SKM-1 (cell line): ENCODE results near the gene BMAL1.

ENCODE experiments used
- DNase-seq: peaks from one replicate; lab custom pipeline; 2025; ENCODE audit not compliant: unreplicated experiment; lab: John Stamatoyannopoulos, UW

BMAL1 gene

DNA sequence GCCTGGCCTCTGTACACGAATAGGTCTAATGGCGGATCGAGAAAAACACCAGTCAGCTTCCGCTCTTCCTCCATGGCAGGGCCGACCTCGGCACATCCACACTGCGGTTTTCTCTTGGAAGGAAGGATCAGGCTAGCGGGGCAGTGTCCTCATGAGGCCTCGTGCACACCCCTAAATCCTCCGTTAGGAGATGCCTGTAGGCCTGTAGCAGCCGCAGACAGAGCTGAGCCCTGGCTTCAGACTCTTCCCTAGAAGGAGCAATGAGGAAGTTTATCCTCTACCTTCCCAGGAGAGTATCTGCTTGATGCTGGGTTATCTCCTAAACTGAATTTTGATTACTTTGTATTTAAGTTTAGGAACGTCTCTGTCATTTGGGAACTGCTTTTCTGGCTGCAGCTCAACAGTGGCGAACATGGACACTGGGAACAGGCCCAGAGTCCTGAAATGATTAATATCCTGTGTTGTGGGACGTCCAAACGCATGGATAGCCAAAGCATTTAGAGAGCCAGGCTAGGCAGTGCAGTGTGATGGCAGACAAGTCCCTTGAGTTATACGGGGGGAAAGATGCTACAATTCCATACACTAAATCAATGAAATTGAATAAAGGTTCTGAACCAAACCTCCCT is 16.5 kb upstream of the BMAL1 start:
- no peak for DNase-seq

GRCh38 chr11:13261591-13262061 is 16.0 kb upstream of the BMAL1 start:
- no peak for DNase-seq

DNA sequence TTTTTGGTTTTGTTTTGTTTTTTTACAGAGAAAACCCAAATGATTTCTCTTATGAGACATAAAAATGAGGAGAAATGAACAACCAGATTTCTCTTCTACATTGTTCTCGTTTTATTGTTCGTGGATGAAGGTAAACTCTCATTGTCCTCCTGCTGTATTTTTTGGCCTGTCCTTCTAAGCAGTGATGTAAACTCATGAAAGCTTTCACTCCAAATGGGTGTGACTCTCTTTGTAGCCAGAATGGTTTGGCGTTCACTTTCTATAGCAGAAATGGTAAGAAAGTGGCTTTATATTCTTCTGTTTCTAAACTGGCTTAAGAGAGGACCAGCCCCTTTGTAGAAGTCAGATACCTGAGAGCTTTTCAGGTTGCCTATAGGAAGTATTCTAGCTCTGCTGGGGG is 15.5 kb upstream of the BMAL1 start:
- DNase-seq: no peak

- DNase-seq: no peak
Measured at GRCh38 chr11:13268791-13269190, 8.8 kb upstream of the BMAL1 start.

- DNase-seq: no peak
Measured at GRCh38 chr11:13269775-13270174, 7.8 kb upstream of the BMAL1 start.

DNA sequence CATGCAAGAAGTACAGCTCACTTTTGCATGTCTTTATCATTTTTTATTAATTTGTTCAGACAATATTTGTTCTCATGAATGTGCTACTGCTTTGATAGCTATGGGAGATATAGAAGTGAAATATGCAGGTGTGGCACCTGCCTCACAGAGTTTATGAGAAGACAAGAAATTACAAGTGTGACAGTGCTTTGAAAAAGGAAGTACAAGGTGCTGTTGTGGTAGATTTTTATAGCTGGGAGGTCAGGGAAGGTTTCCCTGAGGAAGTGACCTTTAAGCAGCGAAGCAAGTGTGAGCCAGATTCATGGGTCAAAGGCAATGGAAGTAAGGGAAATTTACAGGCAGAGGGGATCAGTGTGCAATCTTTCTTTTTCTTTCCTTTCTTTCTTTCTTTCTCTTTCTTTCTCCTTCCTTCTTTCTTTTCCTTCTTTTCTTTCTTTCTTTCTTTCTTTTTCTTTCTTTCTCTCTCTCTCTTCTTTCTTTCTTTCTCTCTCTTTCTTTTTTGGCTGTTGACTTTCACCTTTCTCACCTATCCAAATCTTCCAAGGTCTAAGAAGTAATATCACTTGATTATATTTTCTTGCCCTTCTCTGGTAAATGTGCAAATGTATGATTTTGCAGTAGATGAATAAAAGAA is 6.4 kb upstream of the BMAL1 start:
- DNase-seq: no peak

- no peak for DNase-seq
Measured at GRCh38 chr11:13276454-13276831, 1.1 kb upstream of the BMAL1 start.

DNA sequence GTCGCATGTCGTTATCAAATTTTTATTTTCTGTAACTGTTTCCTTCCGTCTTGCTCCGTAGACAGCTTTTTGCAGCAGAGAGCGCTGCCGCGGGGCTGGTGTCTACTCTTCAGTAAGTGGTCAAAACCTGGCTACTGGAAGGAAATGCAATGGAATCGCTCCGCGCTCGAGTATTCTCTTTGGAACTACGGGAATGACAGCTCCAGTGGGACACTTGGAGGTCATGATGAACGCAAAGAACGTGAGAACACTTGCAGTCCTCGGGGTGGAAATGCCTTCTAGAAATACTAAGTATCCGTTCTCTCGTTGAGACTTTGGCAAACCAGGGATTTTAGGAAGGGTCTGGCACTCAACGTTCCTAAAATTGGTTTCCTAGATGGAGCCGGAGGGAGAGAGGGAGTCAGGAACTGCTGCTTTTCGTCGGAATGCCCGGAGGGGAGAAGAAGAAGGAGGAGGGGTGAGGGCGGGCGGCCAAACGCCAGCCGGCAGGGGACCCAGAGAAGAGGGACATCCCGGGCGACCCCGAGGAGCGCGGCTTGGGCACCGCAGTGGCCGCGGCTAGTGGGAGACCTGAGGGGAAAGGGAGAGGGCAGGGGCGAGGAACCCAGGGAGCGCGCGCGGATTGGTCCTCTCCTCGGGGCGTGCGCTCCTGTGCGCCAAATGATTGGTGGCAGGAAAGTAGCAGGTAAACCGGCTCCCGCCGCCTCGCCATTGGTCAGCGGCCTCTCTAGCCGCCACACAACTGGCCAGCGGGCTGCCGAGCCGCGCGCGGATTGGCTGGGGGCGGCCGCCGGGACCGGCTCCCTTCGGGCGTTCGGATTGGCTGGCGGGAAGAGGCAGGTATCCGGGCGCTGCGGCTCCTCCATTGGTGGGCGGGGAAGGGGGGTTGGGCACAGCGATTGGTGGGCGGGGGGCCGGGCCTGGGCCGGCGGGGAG is 490 bp upstream of the BMAL1 start:
- peak; percentile 91 for DNase-seq

DNA sequence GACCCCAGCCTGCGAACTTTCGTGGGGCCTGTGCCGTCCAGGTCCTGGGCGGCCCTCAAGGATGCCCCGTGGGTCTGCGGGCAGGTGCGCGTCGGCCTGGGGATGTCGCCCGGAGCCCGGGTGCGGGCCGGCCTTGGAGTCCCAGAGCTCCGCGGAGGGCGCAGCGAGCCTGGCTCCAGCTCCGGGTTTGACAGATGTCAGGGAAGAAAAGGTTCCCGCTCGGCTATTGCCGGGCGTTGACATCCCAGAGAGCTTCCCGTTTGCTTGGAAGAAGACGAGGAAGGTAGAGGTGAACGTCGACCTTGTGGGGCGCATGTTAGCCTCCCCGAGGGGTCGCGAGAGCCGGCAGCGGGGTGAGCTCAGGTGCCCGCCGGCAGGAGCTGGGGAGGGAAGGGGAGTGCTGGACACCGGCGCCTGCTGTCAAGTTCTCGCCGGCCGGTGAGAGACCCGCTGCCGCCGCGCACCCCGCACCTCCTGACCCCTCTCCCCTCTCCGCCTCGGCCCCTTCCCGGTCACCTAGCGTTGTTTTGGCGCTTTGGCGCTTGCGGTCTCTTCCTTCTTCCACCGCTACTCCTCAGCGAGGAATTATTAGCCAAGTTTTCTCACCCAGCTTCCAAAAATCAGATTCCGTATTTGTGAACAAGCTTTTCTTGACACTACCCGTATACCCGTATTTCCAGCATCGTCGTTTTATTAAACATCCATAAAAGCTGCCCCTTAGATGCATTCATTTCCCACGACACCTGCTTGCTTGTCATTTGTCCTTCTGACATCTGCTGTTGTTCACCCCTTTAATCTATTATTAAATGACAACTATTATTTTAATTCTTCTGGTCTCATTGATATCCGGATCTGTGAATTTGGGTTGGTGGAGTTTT is 1.3 kb downstream of the BMAL1 start:
- DNase-seq: no peak

DNA sequence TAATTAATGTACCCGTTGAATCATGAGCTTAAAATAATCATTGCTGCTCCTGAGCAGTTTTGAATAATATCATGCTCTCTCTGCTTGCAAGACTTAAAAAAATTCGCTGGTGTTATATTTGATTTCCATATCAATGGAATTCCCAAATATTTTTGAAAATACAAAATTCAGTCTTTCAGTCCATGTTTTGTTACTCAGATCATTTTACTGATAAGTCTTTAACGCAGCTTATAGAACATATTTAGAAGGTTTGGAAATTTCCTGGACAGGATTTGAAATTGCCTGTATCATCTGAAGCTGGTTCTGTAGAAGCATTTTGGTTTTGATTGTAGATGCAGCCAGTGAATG is 1.9 kb downstream of the BMAL1 start:
- no peak for DNase-seq

GRCh38 chr11:13280092-13280722 is 2.6 kb downstream of the BMAL1 start:
- no peak for DNase-seq

GRCh38 chr11:13280777-13281176 is 3.2 kb downstream of the BMAL1 start:
- DNase-seq: no peak

- no peak for DNase-seq
Measured at GRCh38 chr11:13283636-13284035, 6.0 kb downstream of the BMAL1 start.

DNA sequence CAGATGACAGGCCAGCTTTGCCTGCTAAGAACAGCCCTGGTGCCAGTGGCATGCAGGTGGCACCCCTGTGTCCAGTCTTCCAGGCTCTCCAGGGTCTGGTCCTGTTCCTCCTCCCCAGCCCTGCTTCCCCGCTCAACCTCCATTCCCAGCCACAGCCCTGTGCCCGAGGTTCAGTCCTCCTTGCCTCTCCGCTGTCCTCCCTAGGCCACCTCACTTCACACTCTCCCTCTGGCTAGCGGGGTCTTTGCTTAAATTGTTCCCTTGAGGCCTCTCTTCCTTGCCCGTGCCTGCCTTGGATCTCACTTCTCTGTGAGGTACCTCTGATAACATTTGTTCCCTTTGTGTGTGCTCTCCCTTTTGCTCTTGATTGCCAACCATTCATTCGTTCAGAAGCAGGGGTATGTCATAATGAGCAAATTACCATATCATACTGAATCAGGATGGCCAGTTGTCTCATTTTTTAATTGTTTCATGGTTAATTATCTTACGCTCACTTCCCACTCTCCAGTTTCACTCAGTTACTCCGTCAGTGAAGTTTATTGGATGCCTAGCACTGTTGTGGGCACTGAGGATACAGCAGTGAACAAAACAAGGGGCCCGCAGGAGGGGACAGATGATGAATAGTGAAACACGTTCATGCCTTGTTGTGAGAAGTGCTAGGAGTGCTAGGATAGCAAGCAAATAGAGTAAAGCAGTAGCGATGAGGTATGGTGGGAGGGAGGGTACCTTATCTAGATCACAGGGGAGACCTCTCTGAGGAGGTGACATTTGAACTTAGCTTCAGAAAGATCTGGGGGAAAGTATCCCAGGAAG is 7.4 kb downstream of the BMAL1 start:
- no peak for DNase-seq

DNA sequence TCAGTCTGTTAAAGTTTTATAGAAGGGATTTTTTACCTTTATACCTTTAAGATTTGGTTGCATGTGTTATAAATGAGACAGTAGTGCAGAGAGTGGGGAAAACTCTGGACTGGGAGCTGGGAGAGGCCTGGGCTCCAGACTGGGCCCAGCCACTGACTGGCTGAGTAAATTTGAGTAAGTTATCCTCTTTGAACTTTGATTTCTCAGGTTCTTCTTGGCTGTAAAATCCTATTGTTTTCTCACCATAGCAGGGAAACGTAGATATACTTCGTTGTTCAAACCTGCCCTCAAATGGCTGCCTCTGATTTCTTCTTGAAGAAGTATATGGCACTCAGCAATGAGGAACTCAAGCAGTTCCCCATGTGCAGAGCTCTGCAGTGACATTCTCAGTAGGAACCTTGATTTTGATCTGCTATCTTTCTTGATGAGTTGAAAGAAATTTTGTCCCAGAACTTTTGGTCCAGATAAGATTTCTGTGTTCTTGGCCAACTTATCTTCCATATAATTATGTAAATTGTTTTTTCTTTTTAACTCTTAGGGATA is 8.8 kb downstream of the BMAL1 start:
- DNase-seq: no peak

- no peak for DNase-seq
Measured at GRCh38 chr11:13287036-13287435, 9.4 kb downstream of the BMAL1 start.

GRCh38 chr11:13287681-13288080 is 10.1 kb downstream of the BMAL1 start:
- DNase-seq: no peak

DNA sequence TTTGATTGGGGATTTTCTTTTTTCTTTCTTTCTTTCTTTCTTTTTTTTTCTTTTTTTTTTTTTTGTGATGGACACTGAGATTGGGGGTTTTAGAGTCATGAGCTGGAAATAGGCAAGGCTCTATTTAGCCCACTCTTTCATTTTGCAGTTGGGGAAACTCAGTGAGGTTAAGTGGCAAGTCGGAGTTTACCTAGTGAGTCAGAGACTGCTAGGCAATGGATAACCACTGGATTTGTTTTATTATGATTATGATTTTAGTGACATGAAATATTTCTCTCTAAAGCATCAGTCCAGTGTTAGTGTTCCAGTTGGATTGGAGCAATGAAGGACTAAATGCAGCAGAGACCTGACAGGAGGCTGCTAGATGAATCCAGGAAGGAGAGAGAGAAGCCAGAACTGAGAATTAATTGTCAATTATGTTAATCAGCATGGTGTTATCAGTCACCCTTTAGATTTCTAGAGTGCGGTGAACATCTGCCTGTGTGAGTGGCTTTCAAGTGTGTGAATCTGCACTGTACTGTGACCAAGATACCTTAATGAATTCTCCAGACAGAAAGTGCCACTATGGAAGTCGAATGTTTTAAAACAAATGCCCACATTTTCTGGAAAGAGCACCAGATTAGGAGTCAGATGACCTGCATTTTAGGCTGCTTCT is 10.9 kb downstream of the BMAL1 start:
- no peak for DNase-seq

GRCh38 chr11:13289081-13289480 is 11.5 kb downstream of the BMAL1 start:
- DNase-seq: no peak
